Measurements from ENCODE around the gene MOB2.
A peak's percentile ranks its signal among the peaks of the same experiment; 100 is the strongest.

MOB2 gene

GRCh38 chr11:1486054-1486825 lies at the start of gene MOB2:
MOB2 (minus strand) TSS chr11:1486779; CDS start chr11:1486556, 223 bp downstream.
- ChIA-PET CTCF (no interaction called here), POLR2A (no interaction called here)
- DNase-seq (ENCODE audit: extremely low spot score), result peak; percentile 47
- no peak for TF ChIP-seq CTCF (IDR thresholded peaks at IDR 0.05; ENCODE audit: control extremely low read depth, extremely low read depth, low read depth, missing control alignments)

GRCh38 chr11:1534682-1535081 lies 48.1 kb upstream of the MOB2 start:
- CTCF ChIA-PET, result no interaction called here

GRCh38 chr11:1534171-1534570 lies 47.6 kb upstream of the MOB2 start:
- TF ChIP-seq CTCF (IDR thresholded peaks at IDR 0.05; ENCODE audit: control extremely low read depth, extremely low read depth, low read depth, missing control alignments), result no peak
- POLR2A ChIA-PET, result no interaction called here
- DNase-seq (ENCODE audit: extremely low spot score), result no peak
- CTCF ChIA-PET, result no interaction called here

More at GRCh38 chr11:1534682-1535081, 48.1 kb upstream of the MOB2 start:
- no peak for TF ChIP-seq CTCF (IDR thresholded peaks at IDR 0.05; ENCODE audit: control extremely low read depth, extremely low read depth, low read depth, missing control alignments)
- POLR2A ChIA-PET, result no interaction called here
- no peak for DNase-seq (ENCODE audit: extremely low spot score)

- no peak for DNase-seq (ENCODE audit: extremely low spot score)
- ChIA-PET POLR2A (no interaction called here), CTCF (interaction anchor here (0.8 kb wide), 1 partner anchor 62 kb away, joined by 3 read pairs; no protein-coding TSS in a partner anchor)
- no peak for TF ChIP-seq CTCF (IDR thresholded peaks at IDR 0.05; ENCODE audit: control extremely low read depth, extremely low read depth, low read depth, missing control alignments)
Measured at GRCh38 chr11:1533342-1533725, 46.8 kb upstream of the MOB2 start.

GRCh38 chr11:1532606-1533341 lies 46.2 kb upstream of the MOB2 start:
- CTCF ChIA-PET, result interaction anchor here (1.1 kb wide), 1 partner anchor 9 kb away, joined by 3 read pairs; no protein-coding TSS in a partner anchor
- POLR2A ChIA-PET, result no interaction called here
- no peak for TF ChIP-seq CTCF (IDR thresholded peaks at IDR 0.05; ENCODE audit: control extremely low read depth, extremely low read depth, low read depth, missing control alignments)
- DNase-seq (ENCODE audit: extremely low spot score), result no peak

- CTCF ChIA-PET, result interaction anchor here (0.7 to 1.1 kb wide), 2 partner anchors 8 to 11 kb away, joined by 3 read pairs; no protein-coding TSS in a partner anchor
- TF ChIP-seq CTCF (IDR thresholded peaks at IDR 0.05; ENCODE audit: control extremely low read depth, extremely low read depth, low read depth, missing control alignments), result no peak
- no peak for DNase-seq (ENCODE audit: extremely low spot score)
- POLR2A ChIA-PET, result no interaction called here
Measured at GRCh38 chr11:1532014-1532586, 45.5 kb upstream of the MOB2 start.
